ENCODE data around the gene RPLP1.

- no peak for TF ChIP-seq CTCF (IDR thresholded peaks at IDR 0.05)
- no peak for TF ChIP-seq POLR2A (IDR thresholded peaks at IDR 0.05)
Observed at GRCh38 chr15:69424001-69424400, 28.6 kb upstream of the RPLP1 start.
